Endothelial cell (in vitro differentiated cells): ENCODE data around the gene KIF16B. TPM values are rescaled to one million over a fixed set of nuclear protein-coding genes. Genes with fewer than 3 reads are reported as not detected.

Experiments used
- DNase-seq: peaks from one replicate; pipeline ENCODE4 v3.0.0; 2021; ENCODE audit warnings: low spot score
- H3K27ac Mint-ChIP-seq: one replicate; pipeline ENCODE4 v1.8.0; 2021; ENCODE audit warnings: mixed read lengths, inconsistent platforms; ENCODE audit not compliant: unreplicated experiment
- H3K27me3 Mint-ChIP-seq: one replicate; pipeline ENCODE4 v1.8.0; 2021; ENCODE audit warnings: mild to moderate bottlenecking, moderate library complexity, mixed read lengths, inconsistent platforms; ENCODE audit not compliant: unreplicated experiment
- H3K36me3 Mint-ChIP-seq: one replicate; pipeline ENCODE4 v1.8.0; 2021; ENCODE audit warnings: mild to moderate bottlenecking, low read depth, mixed read lengths, inconsistent platforms; ENCODE audit not compliant: unreplicated experiment
- H3K4me1 Mint-ChIP-seq: one replicate; pipeline ENCODE4 v1.8.0; 2021; ENCODE audit warnings: mild to moderate bottlenecking, mixed read lengths, inconsistent platforms; ENCODE audit not compliant: unreplicated experiment
- H3K4me3 Mint-ChIP-seq: one replicate; pipeline ENCODE4 v1.8.0; 2021; ENCODE audit warnings: mild to moderate bottlenecking, mixed read lengths, inconsistent platforms; ENCODE audit not compliant: unreplicated experiment
- H3K9me3 Mint-ChIP-seq: one replicate; pipeline ENCODE4 v1.8.0; 2021; ENCODE audit warnings: mixed read lengths, inconsistent platforms; ENCODE audit not compliant: unreplicated experiment
- total RNA-seq: library from RNA; stranded (reverse); fragmentation: NEBNext Ultra II Directional; extraction: Animal tissue kit (Norgen Biotek cat#: 25700); gene quantifications from one replicate; pipeline ENCODE4 v1.2.1, GENCODE V29; 2021; ENCODE audit not compliant: unreplicated experiment
- TF ChIP-seq, protein P1 (sequence below): fragments of 200-600 bp; sonication (generic); IDR thresholded peaks from one replicate; pipeline ENCODE4 v1.5.0; 2021; ENCODE audit warnings: antibody characterized with exemption; ENCODE audit not compliant: unreplicated experiment

Gene KIF16B
- total RNA-seq, 1 donor from 2014 or later: 10.5 TPM

DNA sequence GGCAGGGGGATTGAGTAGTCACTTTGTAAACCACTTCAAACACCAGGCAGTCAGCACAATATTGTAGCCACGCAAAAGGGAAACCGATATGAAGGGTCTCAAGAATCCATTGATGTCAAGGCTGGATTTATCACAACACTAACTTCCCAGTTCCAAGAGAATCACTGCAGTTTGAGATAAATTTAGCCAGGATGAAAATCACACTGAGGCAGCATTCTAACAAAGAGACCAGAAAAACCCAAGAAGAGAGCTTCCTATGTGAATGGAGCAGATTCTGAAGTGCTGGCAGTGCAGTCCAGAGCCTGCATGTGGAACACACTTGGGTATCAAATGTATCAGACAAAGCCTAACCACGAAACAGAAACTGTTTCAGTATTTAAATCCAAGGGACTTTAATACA, 84.6 kb downstream of the KIF16B start:
- Mint-ChIP-seq H3K27me3 (no peaks in the 10 kb centered on the region), H3K4me3 (no peak overlapping the region), H3K4me1 (no peaks in the 10 kb centered on the region), H3K27ac (no peak overlapping the region), H3K9me3 (no peaks in the 10 kb centered on the region), H3K36me3 (no peaks in the 10 kb centered on the region)
- DNase-seq: no peak
- TF ChIP-seq, protein P1, sequence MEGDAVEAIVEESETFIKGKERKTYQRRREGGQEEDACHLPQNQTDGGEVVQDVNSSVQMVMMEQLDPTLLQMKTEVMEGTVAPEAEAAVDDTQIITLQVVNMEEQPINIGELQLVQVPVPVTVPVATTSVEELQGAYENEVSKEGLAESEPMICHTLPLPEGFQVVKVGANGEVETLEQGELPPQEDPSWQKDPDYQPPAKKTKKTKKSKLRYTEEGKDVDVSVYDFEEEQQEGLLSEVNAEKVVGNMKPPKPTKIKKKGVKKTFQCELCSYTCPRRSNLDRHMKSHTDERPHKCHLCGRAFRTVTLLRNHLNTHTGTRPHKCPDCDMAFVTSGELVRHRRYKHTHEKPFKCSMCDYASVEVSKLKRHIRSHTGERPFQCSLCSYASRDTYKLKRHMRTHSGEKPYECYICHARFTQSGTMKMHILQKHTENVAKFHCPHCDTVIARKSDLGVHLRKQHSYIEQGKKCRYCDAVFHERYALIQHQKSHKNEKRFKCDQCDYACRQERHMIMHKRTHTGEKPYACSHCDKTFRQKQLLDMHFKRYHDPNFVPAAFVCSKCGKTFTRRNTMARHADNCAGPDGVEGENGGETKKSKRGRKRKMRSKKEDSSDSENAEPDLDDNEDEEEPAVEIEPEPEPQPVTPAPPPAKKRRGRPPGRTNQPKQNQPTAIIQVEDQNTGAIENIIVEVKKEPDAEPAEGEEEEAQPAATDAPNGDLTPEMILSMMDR: no peak

DNA sequence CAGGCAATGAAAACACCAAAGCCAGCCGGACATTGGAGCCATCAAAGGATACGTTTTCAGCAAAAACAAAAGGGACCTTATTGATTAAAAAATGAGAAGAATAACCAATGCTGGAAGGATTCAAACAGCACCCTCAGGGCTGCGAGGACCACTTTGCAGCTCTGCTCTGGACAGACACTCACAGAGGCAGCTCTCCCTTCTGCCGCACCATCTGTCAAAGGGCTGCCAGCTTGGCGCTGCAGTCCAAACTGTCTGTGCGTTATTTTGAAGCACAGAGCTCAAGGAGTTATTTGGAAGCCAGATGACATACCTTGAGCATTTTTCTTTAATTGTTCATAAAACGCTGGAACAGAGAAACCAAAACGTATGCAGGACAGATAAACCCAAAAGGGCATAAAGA, 85.2 kb downstream of the KIF16B start:
- Mint-ChIP-seq H3K4me1 (no peaks in the 10 kb centered on the region), H3K9me3 (no peaks in the 10 kb centered on the region), H3K4me3 (no peak overlapping the region), H3K27me3 (no peaks in the 10 kb centered on the region), H3K27ac (no peak overlapping the region), H3K36me3 (no peaks in the 10 kb centered on the region)
- DNase-seq: no peak
- TF ChIP-seq, protein P1: no peak

DNA sequence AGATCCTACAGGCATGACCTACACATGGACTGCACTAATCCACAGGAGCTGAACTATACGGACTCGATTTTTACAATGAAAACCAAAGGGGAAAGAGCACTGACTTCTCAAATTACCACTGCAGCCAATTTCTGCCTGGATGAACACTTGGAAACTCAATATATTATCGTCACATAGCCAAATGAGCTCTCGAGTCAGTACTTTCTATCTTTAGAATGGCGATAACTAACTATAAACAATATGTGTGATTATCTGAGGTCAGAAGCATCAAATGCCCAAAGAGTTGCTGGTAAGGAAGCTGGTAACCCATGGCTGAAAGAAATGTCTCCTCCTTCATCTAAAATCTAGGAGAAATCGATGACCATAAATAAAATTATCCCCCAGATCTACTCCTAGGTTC, 86.7 kb downstream of the KIF16B start:
- Mint-ChIP-seq H3K9me3 (no peaks in the 10 kb centered on the region), H3K4me3 (no peak overlapping the region), H3K36me3 (no peaks in the 10 kb centered on the region), H3K4me1 (no peaks in the 10 kb centered on the region), H3K27ac (no peak overlapping the region), H3K27me3 (peaks cover 2% of the 10 kb centered on the region)
- TF ChIP-seq, protein P1: no peak
- no peak for DNase-seq

DNA sequence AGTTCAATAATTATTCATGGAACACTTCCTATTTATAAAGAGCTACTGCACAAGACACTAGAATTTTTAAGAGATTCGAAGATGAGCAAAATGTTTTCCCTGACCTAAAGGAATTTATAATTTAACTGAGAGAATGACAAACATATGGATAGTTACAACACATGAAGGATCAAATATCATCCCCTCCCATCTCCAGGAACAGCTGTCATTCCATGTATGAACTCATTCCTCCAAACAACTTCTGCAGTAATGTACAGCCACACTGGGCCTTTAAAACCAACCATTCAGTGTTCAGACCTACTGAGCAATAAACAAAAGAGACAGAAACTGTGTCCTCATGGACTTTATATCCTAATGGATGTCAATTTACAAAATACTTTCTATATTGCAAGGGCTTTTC, 87.8 kb downstream of the KIF16B start:
- no peak for DNase-seq
- Mint-ChIP-seq H3K36me3 (no peaks in the 10 kb centered on the region), H3K4me3 (no peak overlapping the region), H3K4me1 (no peaks in the 10 kb centered on the region), H3K27me3 (peaks cover 2% of the 10 kb centered on the region), H3K27ac (no peak overlapping the region), H3K9me3 (no peaks in the 10 kb centered on the region)
- TF ChIP-seq, protein P1: no peak

GRCh38 chr20:16483024-16483423, 90.2 kb downstream of the KIF16B start:
- TF ChIP-seq, protein P1: no peak
- Mint-ChIP-seq H3K27ac (no peak overlapping the region), H3K9me3 (no peaks in the 10 kb centered on the region), H3K4me1 (no peaks in the 10 kb centered on the region), H3K36me3 (no peaks in the 10 kb centered on the region), H3K4me3 (no peak overlapping the region), H3K27me3 (peaks cover 2% of the 10 kb centered on the region)
- DNase-seq: no peak
